Activated CD8-positive, alpha-beta memory T cell treated with anti-CD3 and anti-CD28 coated beads, Interleukin-2, amount 50 U/mL, for 1 hour (primary cell): ENCODE measurements around the gene ST7.

Source experiments
- DNase-seq: peaks from one replicate; pipeline ENCODE4 v3.0.0-alpha.2; 2020; ENCODE audit errors: extremely low read depth

The ST7 gene

DNA sequence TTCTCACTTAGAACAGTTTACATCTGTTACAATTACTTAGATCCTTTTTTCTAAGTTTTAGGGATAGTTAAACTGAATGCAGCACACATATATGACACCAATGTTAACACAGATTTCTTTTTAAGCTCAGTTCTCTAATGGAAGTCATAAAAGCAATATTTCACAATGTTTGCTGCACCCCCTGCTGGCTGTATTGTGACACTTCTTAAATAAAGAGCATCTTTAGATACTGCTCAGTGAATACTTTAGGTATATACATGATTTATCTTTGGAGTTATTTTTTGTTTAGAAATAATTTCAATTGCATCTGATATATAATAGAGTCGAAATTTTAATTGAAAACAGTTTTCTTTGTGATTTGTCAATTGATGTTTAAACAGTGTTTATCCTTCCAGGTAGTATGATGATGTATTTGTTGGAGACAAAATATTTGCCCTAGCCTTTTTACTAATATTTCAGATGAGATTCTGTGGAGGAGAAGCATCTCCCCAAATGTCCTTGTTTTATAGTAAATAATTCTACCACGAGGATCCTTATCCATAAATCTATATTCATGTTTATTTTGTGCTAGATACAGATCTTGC, 174.4 kb downstream of the ST7 start:
- DNase-seq = no peak

DNA sequence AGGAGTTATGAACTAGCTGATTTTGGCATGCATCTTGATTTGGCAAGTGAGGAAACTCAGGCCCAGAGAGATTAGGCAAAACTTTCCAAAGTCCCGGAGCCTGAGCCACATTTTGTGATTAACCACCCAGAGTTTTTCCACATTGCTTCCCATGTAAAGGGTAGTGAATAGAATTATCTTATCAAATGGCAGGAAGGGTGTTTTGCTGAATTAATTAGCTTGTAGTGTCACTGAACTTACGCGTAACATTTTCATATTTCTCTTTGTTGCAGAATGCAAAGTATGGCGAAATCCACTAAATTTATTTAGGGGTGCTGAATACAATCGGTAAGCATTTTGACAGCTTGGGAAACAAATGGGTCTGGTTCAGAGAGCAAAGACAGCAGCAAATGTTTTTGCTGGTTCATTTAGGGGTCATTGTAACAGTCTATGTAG, 176.2 kb downstream of the ST7 start:
- no peak for DNase-seq

DNA sequence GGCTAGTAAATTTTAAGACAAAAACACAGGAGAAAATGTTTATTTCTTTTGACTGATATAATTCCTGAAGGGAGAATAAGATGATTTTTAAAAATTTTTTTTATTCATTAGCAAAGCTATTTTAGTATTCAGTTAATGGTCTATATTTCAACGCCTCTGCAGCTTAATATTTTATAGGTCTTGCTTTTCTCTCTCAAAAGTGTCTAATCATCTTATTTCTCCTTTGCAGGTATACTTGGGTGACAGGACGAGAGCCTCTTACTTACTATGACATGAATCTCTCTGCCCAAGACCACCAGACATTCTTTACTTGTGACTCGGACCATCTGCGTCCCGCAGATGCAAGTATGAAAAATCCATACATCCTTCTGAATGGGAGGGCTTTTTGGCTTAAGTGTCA, 177.0 kb downstream of the ST7 start:
- DNase-seq = no peak

DNA sequence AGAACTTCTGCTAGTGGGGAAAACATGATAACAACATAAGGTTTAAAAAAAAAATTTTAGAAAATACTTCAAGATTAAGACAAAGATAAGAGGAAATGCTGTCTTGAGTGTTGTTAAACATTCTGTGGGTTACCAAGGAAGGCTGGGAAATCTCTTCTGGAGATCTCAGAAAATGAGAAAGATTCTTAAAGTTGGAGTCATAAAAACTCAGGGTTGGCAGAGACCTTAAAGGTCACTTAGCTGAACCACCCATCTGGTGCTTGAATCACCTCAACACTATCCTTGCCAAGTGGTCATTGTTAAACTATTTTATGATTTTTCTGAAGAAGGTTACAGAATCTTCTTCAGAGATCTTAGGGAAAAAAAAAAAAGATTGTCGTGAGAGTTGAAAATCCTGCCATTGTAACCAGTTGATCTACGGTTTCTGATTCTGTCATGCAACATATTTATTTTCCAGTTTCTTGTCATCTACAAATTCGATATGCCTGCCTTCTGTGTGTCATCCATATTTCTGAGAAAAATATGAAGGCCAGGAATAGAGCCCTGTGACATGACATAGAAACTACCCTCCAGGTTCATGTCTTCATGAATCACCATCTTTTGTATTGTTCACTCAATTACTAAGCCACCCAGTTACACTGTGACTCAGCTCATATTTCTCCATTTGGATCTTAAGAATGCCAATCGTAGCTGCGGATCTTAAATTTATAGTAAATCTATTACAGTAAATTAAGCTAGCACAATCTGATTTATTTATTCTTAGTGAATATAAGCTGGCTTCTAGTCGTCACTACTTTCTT, 179.2 kb downstream of the ST7 start:
- no peak for DNase-seq

DNA sequence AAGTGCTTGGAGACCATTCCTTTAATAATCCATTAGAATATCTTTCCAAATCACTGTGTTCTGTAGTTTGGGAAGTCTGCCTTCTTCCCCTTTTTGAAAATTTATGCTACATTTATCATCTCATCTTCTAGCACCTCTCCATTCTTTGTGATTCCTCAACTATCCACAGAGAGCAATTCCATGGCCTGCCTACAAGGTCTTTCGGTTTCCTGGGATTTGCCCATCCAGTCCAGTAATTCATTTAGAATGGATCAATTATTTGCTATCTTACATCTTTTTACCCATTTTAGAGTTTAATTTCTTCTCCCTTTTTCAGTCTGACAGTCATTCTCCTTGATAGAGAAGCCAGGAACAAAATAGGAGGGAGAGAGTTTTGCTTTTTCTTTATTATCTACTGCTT, 179.8 kb downstream of the ST7 start:
- no peak for DNase-seq

DNA sequence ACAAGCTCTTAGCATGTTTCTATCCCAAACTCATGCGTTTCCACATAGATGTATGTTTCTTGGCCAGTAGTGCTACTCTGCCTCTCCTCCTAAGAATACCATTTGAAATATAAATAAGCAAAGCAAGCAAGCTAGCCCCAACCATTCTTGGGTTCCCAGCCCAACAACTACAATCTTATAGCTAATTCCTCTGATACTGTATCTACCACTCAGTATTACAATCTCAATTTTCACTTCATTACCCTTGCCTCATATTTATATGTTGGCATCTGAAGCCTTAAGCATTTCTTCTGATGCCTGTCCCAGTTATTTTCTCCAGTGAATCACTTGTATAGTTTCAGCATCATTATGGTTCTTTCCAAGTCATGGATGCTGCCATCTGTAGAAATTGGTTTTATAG, 181.1 kb downstream of the ST7 start:
- no peak for DNase-seq

DNA sequence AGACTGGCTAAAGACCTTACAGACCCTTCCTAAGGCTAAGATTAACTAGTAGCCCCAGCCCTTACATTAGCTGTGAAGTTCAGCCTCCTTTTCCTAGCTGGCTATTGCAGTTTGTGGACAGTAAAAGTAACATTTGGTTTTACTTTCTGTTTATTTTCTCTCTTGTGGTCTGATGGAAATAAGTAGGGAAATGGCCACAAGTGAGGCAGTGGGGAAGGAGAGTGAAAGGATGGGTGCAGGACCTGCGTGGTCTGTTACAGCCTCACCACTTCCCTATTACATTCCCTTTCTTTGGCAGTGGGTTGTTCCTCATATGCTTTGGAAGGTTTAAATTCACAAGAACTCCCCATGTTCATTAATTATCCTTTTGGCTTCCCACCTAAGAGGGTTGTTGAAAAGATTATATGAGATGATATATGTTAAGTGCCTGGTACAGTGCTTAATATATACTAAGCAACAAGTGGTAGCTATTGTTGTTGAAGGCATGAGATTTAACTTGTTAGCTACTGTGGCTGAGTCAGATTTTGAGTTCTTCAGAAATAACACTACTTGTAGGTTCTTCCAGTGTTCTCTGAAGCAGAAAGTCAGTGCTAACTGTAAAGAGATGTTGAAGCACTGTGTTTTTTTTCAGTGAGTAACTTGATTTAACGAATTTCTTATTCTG, 181.7 kb downstream of the ST7 start:
- no peak for DNase-seq

DNA sequence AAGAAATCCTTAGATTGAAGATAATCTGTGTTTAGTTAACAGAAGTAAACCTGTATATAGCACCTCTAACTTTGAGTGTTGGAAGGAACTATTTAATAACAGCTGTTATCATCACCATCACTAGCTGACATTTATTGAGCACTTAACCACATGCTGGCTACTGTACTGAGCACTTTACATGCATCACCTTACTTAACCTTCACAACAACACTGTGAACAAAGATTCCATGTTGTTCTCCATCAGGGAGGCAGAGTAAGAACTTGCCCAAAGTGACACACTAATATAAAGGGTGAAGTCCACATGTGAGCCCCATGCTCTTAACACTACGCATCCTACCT, 182.2 kb downstream of the ST7 start:
- no peak for DNase-seq

DNA sequence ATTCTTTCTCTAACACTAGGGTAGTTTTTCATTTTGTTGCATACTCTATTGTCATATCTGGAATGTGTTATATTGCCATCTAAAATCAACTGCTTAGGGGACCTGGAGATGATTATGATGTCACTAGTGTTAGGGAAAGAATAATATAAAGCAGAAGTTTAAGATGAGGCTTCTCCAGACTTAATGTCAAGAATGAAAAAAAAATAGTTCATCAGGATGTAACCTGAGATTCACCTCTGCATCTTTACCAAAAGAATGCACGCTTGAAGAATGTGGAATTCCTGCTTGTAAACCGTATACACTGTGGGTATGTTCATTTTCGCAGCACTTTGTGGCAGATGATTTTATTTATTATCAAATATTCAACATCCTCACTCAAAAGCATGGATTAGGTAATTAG, 184.6 kb downstream of the ST7 start:
- DNase-seq = no peak

DNA sequence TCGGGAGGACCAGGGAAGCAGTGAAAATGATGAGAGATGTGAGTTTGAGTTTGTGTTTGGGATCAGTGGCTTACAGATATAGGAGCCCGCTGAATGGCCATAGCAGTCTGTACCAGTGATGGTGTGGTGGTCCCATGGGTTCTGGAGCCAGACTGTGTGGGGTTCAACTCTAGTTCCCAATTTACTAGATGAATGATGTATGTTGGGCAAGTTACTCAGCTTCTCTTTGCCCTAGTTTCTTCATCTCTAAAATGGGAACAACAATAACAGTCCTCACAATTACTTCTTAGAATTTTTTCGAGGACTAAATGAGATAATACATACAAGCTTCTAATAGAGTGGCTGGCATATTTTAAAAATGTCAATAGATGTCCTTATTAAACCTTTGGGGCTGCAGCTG, 185.2 kb downstream of the ST7 start:
- DNase-seq = no peak

DNA sequence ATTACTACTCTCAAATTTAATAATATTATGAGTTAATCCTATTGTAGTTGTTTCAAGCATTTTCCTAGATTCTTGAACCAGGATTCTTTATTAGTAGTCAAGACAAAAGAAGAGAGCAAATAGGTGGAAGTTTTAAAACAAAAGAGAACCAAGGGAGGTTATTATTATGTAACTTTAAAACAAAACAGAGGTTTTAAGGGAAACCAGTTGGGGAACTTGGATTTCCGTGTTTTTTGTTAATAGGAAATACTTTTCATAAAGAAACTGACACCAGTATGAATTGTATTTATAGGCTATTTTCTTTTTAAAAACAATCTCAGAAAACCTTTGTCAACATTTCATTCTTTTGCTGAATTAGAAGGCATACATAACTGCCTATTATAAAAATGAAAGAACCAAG, 185.7 kb downstream of the ST7 start:
- DNase-seq = no peak

DNA sequence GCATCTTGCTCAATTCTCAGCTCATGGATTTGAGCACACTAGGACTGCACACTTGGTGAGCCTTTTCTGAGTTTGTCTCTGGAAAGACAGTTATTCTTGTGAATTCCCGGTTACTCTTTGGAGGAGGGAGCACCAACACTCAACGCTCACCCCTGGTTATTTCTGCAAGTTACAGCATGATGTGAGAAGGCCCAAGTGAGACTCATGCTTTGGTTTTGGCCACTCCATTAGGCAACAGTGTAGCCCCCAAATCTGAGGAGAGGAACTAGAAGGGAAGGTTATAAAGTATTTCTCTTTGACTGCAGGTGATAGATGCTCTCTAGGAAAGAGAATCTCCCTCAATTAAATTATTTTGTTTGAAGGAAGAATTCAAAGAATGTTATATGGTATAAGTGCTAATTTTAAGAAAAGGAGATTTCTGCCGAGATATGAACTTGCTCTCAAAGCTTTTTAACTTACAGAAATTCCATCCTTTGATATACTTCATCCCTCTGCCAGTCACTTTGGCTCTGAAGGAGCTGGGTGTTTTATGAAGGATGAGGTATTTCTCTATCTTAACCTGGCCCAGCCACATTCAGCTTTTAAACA, 186.2 kb downstream of the ST7 start:
- DNase-seq = no peak

DNA sequence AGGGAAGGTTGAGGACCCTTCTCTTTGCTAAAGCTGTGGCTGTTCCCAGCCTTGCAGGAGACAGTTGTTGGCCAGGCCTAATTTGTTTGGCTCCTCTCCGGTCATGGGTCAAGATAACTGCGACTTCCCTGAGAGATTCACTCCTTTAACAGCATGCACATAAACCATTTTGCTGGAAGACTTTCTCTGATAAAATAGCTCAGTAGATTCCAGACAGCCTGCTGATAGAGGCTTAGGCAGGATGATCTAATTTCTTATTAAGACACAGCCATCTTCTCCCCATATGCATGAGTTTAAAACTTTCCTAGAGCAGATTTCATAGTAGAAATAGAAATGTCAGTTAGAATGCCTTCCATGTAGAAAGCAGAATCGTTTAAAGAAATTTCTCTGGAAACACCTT, 187.6 kb downstream of the ST7 start:
- DNase-seq = no peak

DNA sequence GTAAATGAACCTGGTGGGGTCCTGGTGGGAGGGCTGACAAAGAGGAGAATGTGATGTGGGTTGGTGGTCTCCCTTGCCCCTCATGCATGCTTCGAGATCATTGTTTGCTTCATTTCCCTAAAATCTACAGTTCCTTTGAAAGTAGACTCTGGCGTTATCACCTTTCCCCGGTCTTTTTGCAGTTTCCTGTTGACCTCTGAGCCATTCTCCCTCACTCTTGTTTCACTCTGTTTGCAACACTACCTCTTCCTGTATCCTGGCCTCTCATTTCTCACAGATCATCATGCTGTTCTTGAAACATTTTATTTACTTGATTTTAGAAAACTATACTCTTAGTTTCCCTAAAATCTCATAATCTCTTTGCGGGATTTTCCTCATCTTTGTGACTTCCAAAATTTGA, 189.8 kb downstream of the ST7 start:
- DNase-seq = no peak

DNA sequence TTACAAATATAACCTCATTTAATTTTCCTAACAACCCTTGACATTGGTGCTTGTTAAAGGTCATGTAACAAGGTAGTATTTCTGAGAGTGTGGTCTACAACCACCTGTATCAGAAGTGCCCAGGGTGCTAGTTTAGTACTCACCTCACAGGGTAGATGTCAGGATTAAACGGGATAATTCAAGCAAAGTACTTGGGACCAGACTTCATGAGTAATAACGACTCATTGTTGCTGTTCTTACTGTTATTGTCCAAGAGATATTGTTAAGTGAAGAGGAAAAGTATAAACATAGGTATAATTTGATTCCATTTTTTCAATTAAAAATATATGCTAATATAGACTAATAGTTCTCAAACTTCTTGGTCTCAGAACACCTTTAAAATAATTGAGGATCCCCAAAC, 190.3 kb downstream of the ST7 start:
- no peak for DNase-seq

DNA sequence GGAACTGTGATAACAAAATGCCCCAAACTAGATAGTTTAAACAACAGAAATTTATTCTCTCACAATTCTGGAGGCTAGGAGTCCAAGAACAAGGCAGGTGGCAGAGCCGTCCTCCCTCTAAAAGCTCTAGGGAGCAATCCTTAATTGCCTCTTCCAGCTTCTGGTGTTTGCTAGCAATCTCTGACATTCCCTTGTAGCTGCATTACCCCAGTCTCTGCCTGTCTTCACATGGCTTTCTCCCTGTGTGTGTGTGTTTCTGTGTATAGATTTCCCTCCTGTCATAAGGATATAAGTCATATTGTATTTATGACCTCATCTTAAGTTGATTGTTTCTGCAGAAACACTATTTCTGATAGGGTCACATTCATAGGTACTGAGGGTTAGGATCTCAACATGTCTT, 192.0 kb downstream of the ST7 start:
- no peak for DNase-seq

DNA sequence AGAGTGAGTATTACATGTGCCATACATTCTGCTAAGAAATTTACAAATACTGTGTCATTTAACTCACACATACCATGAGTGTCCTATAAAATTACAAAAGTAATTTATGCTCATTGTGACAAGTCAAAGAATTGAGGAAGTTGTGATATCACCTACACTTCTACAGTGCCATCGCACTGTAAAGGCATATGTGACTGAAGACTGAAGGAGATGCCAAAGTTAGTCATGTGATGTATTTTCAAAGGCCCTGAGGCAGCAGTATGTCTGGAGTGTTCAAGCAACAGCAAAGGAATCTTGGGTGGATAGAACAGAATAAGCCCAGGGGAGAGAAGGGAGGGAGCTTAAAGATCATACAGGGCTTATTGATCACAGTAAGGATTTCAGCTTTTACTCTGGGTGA, 192.8 kb downstream of the ST7 start:
- no peak for DNase-seq

DNA sequence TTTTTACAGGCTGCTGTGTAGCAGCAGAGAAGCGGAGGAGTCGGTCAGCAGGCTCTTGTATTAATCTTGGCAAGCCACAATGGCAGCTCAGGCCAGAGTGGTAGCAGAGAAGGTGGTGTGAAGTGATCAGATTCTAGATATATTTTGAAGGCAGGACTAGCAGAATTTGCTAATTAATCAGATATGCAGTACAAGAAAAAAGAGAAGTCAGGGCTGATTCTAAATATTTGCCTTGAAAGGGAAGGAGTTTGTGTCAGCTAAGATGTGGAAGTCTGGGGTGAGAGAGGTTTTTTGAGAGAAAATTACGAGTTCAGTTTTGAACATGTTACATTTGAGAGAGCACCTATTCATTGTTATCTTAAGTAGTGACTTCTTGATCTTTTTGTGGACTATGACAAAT, 193.2 kb downstream of the ST7 start:
- no peak for DNase-seq

DNA sequence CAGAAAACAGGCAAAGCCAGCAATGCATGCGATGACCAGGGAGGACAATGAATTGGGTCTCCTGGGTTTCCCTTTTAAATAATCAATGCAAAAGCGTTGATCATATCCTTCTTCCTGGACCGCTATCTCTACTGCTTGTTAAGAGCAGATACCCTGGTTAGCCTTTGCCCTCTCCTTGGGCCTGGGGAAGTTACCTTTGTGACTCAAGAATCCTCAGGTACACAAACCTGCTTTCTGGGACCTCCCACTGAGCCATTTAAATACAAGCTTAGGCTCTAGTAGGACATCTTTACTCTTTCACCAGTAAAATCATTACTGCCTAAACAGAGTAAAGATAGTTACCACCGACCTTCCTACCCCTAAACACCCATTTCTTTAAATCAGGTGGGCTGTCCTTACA, 195.7 kb downstream of the ST7 start:
- DNase-seq = no peak

DNA sequence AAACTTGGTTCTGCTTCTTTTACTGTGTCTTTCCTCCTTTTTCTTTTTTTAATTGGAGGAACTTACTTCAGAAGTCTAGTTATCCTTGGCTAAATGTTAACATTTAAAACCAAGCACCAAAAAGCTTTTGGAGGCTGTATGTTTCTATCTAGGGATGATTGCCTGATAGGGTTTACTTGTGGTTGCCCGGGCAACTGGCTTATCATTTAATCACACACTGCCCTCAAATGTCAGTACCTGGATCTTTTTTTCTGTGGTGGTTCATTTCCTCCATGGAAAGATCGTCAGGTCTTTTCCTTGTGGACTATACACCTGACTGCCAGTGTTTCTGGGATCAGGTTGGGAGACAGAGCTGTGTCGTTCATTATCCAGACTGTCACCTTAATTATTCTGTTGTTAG, 196.4 kb downstream of the ST7 start:
- DNase-seq = no peak

DNA sequence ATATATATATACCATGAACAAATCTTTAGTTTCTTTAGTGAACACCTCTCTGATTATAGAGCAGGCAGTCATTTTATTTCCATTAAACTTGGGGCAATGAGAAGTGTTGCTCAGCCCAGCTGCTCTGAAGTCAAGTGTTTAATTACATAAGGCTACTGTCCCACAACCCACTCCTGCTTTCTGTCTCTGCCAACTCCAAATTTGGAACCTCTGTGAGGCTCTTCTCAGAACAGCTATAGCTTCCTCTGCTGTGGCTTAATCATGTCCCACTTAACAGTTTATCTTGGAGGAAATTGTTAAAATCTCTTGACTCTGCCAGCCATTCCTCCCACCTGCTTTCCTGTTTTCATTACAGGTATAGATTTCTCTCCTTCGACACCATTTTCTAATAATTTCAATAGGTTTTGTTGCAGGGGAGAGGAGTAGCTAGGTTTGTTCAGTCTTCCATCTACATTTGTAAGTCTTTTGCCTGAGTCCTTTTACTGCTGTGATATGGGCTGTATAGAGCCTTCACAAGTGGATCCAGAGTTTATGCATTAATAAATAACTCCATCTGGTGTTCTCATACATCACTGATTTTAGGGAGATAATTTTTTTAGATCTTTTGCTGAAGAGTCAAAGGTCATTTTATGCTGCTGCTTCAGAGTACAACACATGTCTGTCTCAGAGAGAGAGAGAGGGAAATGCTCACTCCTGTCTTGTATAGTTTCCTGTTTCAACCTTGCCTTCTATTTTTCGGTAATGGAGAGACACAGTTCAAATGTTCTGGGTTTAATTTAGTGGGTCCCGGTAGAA, 199.1 kb downstream of the ST7 start:
- DNase-seq = no peak

DNA sequence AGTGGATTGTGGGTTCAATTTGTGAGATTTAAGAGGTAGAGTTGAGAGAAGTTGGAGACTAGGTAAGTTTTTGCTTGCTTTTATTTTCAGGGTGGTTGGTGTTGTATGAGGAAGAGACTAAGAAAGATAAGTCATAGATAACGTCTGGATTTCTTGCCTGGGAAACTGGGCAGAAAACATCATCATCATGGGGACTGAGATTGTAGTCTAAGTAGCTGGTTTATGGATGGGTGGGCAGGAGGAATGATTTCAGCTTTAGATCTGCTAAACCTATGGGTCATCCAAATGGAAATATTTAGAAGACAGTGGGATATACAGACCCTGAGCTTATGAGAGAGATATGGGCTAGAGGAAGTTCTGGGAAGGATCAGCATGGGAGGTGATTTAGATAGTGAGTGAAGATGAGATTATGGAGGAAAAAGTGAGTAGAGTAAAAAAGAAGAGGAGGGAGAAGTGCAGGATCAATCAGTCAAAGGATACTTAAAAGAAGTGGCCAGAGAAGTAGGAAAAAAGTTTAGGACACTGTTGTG, 199.8 kb downstream of the ST7 start:
- no peak for DNase-seq
